Occipital lobe (tissue), 2 donors: Measurements from ENCODE around the gene SSPN. TPM values are rescaled to one million over a fixed set of nuclear protein-coding genes. Genes with fewer than 3 reads are reported as not detected.

Experiments
- DNase-seq: peaks from one replicate; lab custom pipeline; 2025; lab: John Stamatoyannopoulos, UW
- total RNA-seq: library from RNA; depleted of rRNA; stranded (reverse); fragments of >200 nt; gene quantifications from one replicate; pipeline ENCODE4 v1.2.3, GENCODE V29; 2014

The SSPN gene
- total RNA-seq, 1 donor from 2014 or later = 3.7 TPM

DNA sequence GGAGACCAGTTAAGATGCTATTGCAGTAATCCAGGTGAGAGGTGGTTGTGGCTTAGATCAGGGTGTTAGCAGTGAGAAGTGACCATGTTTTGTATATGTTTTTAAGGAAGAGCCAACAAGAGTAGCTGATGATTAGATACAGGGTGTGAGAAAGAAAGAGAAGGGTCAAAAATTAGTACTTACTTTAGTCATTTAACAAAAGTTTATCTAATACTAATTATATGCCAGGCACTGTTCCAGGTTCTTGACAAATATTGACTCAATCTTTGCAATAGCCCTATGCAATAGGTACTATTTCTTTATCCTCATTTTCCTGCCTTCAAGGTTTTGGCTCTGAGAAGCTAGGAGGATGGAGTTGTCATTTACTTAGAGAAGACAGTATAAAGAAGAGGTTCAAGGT is 70.2 kb downstream of the SSPN start:
- no peak for DNase-seq

DNA sequence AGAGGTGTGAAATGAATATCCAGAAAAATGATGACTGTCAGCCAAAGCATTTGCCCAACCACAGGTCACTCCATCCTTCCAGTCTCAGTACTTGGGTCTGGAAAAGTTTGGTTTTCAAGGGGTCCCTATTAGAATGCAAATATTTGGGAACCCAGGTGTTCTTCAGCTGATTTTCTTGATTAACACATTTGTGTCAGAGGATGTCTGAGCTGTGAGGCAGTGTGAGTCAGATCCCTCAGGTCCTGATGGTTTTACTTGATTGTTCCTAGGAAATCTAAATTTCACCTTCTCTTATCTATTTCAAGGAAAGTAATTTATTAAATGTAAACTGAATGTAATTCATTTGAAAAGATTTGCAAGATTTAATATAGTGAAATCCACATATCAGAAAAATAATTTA is 71.5 kb downstream of the SSPN start:
- DNase-seq = no peak

DNA sequence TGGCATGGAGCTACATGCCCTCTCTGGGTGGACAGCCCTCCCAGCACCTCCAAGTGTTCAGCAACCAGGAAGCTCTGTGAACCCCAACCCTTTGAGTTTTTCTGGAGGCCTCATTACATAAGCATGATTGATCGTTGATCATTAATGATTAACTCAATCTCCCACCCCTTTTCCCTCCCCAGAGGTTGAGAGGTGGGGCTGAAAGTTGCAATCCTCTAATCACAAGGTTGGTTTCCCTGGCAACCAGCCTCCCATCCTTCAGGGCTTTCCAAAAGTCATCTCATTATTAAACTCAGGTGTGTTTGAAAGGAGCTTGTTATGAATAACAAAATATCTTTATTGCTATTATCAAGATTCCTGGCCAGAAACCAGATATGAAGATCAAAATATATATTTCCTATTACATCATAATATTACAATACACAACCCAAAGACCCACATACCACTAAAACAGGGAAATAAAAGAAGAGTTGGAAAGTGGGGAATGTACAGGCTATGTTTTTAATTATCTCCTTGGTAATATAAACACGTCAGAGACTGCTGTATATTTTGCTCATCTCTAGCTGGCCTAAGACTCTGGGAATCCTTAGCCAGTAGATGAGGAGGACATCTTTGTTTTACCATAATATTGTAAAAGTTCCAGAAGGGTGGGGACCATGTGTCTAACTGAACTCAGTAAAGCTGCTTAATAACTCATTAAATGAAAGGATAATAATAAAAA is 73.6 kb downstream of the SSPN start:
- no peak for DNase-seq

DNA sequence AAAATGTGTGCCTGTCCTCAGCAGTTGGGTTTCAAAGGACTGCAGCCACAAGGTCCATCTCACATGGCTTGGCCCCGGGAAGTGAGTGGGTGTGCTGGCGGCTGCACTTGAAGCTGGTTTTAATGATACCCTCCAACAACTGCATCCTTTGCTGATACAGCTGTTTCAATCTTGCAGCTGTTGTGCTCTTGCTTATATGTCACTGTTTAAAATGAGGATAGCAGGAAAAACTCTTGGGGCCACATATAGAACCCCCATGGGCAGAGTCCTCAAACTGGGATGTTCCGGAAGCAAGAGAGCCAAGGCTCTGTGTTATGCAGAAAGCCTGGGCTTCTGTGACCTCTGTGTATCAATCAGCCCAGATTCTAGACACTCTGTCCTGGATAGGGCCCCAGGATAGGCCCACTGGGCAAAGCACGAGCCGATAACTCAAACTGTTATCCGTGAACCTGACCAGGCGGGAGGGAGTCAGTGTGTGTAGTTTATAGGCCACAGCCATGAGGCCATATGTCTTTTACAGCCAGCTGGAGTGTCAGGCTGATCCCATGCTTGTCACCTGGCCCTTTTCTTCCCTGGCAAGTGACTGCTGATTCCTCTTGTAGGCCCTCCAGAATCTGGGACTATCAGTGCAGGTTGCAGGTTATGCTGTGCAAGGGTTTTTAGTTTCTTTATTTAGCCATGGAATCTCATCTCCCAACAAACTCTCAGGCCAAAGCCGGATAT is 74.3 kb downstream of the SSPN start:
- no peak for DNase-seq

DNA sequence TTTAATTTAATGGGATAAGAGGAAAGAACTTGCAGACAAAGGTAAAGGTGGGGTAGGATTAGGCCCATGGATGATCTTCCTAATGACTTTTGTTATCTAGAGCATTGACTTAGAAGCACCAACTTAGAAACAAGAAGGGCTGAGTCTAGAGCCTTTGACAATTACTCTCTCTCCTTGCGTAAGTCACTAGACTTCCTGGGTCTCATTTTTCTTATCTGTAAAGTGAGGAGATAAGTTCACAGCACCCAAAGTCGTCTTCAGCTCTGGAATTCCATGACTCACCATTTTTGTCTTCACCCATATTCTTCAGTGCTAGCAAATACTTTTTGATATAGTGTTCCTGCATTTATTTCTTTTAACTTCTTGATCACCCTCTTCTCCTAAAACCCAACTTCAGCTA is 75.7 kb downstream of the SSPN start:
- no peak for DNase-seq

DNA sequence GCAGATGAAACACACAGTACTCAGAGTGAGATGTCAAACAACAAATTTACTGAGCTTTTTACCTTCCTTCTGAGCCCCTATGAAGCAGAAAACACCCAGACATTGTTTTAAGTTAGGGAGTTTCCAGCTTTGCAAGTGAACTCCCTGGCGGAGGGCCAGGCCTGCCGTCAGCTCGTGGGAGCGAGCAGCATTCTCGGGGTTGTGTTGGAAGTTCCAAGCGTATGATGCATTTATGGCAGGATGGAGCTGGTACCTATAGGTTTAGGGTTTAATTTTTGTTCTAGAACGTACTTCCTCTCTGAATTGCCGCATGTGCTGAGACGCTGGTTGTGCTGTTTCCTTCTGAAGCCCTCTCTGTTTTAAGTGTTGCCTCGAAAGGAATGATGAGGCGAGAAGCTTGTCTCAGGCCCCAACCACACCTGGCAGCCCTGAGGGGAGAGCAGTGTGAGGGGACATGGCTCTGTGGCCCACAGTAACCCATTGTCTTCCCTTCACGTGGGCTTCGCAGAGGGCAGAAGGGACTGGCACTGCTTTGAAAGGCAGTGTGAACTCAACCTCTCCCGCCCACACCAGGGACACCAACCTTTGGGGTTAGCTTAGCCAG is 76.6 kb downstream of the SSPN start:
- DNase-seq = no peak

DNA sequence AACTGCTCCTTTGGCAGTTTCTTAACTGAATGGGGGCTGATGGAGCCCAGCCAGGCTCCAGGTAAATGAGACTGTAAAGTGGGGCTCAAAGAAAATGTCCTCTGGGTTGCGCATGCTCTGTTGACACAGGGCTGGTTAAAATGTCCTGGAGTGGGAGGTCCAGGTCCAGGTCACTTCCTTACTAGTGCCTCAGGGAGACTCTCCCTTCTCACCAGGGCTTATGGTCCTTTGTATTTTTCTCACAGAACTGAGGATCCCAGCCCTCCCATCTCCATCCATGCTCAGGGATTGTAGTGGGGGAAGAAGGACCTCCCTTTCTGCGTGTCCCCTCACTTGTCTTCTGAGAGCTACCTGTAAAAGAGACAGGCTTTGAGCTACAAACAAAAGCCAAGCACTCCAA is 77.5 kb downstream of the SSPN start:
- no peak for DNase-seq

DNA sequence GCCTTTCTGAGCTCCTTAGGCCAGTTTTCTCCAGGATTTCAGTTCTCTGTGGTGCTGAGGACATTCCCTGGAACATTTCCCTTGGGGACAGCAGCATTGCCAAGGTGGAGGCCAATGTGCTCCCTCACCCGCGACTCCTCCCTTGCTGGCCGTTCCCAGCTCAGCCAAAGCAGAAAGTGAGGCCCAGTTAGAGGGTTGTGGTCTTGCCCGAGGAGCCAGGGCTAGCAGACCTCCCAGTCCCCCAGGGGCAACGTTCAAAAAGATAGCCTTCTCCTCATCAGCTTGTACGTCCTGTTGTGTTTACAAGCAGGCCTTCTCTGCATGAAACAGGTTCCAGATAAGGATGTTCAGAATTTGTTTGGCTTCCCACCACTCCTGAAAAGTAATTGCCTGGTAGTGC is 78.4 kb downstream of the SSPN start:
- DNase-seq = no peak

DNA sequence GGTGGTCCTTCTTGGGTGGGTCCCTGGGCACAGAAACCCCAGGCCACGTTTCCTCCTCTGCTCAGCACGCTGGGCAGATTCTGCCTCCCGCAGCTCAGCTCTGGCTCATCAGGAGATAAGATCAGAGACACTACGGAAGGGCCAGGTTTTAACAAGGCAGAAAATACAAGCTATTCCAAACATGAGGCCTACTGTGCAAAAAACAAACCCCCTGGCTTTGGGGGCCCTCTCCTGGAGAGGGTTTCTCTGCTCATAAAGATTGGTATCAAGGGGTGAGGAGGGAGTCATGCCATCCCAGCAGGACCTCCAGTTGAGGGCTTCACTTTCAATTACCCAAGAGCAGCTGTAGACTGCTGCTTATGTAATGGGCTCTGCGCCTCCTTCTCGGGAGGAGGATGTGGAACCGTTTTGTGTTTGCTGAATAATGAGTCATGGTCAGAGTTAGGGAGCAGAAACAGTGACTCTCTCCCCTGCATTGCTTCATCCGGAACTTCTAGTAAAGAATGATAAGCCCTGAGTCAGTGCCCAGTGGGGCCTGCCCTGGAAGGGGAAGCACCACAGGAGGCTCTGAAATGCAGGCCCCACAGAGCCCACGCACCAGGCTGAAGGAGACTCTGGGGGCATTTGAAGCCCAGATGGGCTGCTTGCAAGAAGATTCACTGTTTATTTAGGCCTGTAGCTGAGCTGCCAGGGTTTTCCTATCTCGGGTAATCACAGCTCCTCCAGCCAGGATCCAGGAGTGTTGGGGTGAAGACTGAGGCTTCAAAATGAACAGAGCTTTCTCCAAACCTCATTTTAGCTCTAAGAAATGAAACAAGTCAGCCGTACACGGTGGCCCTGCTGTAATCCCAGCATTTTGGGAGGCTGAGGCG is 79.3 kb downstream of the SSPN start:
- DNase-seq = peak; percentile 78

DNA sequence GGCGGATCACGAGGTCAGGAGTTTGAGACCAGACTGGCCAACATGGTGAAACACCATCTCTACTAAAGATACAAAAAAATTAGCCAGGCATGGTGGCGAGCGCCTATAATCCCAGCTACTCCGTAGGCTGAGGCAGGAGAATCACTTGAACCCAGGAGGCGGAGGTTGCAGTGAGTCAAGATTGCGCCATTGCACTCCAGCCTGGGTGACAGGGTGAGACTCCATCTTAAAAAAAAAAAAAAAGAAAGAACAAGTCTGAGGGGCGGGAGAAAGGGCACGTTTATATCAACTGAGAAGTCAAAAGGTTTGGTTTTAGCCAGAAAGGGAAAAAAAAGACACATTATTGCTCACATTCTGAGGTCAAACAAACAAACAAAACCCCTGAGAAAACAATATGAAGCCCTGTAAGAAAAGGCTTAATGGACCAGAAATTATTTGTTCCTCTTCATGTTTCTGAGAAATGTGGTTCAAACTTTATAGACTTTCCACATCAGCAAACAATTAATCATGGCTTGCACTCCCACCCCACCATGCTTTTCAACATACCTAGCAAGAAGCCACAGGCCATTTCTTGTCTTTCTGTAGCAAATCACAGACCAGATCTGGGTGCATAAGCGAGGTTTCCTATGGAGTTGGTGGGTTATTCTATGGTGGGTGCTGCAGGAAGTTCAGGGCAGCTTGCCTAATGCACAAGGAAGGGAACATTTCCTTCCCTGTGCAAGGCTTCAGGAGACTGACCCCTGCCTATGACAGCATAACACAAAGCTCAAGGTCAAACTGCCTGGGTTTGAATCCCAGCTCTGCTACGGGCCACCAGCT is 80.1 kb downstream of the SSPN start:
- no peak for DNase-seq

DNA sequence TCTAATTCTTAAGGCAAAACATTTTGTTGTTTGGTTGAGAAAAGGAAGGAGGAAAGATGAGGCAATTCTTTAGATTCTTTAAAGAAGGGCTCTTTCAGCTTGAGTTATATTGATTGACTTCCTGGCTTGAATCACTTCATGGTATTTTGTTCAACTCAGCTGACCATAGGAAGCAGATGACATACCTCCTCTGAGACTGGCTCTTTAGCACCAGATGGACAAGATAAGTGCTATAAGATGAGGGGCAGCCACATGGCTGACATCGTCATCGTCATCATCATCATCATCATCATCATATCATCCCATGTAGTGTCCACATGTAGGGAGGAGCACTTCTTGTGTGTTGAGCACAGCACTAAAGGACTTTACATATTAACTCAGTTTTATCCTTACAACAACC is 81.3 kb downstream of the SSPN start:
- DNase-seq = no peak

DNA sequence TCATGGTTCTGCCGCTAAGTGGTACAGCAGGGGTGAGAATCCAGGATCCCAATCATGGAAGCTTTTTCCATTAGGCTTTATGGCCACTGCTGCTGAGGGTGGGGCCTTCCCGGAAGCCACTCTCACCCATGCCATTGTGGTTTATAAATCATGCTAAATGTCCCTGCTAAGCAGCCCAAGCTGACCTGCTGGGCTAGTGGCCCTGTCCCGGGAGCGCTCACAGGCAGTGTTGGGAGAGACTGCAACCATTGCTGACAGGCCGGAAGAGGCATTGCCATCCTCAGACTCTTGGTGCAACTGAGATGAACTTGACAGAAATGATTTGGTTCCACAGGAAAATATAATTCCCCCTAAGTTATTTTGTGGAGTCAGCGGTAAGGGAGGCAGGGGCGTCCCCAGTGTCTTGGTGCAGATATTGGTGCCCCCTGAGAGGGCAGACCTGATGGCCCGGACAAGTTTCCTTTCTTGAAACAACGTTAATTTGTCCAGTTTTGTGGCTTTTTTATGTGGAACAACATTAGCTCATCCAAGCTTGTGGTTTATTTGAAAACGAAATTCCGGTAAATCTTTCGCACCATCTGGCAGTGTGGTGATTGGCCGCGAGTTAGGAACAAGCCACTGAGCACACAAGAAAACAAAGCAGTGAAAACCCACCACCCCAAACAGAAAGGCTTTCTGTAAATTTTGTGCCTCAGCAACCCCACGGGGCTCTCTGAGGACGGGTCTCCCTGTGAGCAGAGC is 82.3 kb downstream of the SSPN start:
- DNase-seq = no peak

DNA sequence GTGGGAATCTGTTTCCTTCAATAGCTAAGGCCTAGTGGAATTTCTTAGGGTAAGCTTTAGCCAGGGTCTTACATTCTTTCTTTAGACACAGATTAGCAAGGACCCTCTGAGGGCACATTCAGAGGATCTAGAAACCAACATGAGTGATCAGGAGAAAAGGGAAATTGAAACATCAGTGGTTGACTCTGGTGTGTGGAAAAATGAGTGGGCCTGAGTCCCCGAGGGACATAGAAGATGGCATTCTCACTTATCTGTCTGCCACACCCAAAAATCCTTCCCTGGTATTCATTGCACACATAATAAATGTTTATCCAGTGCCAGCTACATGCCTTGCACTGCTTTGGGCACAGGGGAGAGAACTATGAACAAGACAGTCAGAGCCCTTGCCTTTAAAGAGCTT is 82.9 kb downstream of the SSPN start:
- no peak for DNase-seq

DNA sequence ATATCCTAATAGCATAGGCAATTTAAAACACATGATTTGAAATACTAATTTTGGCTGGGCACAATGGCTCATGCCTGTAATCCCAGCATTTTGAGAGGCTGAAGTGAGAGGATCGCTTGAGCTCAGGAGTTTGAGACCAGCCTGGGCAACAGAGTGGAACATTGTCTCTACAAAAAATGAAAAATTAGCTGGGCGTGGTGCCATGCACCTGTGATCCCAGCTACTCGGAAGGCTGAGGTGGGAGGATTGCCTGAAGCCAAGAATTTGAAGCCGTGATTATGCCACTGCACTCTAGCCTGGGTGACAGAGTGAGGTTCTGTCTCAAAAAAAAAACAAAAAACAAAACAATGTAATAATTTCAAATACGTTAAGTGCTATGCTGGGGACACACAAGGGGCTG is 83.3 kb downstream of the SSPN start:
- no peak for DNase-seq

DNA sequence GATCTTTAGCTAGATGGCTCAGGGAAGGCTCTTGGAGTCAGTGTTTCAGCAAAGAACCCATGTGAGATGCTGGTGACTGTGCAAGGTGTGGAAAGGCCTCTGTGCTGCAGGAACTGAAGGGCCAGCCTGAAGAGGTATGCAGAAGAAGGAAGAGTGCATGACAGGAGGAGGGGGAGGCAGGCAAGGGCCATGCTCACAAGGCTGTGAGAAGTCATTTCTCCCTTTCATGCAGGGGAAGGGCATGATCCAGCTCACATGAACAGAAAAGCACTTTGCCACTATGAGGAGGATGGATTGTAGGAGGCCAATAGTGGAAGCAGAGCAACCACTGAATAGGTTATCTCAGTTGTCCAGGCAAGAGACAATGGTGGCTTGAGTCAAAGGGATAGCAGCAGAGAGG is 83.7 kb downstream of the SSPN start:
- DNase-seq = no peak

DNA sequence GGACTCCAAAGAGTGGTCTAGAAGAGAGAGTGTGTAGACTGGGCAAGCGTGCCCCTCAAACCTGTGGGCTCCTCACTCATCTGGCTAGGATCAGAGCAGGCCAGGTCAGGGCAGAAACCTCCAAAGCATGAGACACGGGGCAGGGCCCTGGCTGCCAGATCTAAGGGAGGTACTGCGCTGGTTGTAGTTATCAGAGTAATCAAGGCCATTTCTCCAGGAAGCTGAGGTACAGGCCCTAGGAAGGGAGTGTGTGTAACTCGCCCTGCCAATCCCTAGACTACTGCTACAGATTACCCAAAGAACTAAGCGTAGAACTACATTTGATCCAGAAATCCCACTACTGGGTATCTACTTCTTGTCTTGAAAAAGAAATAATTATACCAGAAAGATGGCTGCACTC is 84.5 kb downstream of the SSPN start:
- no peak for DNase-seq

DNA sequence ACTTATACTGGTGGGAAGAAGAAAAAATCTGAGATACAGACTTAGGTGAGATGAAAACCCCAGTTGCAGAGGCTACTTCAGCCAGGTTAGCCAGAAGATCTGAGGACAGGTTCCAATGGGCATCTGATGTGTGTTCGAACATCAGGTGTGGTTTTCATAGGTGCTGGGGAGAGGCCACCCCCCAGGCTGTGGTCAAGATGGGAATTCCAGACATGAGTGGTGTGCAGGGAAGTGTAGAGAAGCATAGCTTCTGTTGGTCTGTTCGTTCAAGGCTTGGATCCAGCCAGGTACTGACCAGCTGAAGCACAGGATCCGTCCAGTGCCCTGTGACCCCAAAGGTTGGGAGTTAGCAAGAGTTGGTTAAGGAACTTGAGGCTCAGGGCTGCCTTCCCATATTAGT is 85.5 kb downstream of the SSPN start:
- no peak for DNase-seq

DNA sequence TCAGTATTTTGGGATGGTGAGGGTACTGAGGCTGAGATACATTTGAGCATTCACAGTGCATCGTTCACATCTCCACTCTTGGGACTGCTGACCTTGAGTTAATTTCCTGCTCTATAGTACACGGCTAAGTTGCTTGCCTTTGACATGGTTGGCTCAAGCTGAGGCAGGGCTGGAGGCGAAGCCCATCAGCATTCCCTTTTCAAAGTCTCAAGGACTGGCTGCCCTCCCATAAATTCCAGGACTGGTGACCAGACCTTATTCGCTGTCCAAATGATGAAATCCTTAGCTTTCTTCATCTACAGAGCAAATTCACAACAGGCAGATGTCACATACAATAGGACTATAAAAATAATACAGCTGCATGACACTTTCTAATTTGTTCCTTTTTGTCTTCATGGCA is 85.9 kb downstream of the SSPN start:
- DNase-seq = no peak

DNA sequence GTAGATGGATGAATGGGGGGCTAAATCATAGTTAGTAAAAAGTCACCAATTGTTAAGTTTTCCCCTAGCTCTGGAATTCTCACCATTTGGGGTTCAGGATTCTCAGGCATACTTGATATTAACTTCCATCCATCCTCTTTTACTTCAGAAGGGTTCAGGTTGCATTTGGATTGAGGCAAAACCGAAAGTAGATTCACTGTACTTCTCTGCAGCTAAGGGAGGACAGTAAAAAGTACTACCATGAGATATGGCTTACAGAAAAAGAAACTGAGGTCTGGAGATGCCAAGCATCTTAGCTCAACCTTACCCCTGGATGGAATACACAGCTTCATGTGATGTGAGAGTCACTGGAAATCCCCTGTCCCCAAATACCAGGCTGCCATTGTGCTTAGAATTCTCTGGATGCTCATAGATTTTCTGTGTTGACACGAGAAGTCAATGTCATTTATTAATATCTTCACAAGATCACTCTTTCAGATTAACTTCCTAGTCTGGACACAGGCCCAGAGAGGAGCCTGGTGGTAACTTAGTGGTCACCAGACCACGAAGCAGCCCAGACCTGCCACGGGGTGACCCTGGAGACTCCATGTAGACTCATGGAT is 87.1 kb downstream of the SSPN start:
- DNase-seq = no peak

DNA sequence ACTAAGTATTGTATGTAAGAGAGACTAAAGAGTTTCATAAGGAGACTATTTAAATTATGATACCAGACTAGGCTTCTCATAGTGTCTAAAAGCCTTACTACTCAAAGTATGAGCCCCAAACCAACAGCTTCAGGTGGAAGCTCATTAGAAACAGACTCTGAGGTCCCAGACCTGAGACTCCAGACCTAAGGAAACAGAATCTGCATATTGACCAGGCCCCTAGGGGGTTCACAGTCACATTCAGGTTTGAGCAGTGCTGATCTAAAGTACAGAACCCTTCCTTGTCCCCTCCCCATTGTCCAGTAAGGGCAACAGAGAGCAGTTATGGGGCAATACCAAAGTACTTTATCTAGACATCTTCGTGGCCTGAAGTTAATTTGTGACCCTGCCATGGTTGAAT is 87.7 kb downstream of the SSPN start:
- no peak for DNase-seq
